UCSD-AML1 (cell line): ENCODE data around the gene HOXB2.

Source experiments
- DNase-seq: peaks from one replicate; lab custom pipeline; 2025; ENCODE audit not compliant: unreplicated experiment; lab: John Stamatoyannopoulos, UW

HOXB2 gene

DNA sequence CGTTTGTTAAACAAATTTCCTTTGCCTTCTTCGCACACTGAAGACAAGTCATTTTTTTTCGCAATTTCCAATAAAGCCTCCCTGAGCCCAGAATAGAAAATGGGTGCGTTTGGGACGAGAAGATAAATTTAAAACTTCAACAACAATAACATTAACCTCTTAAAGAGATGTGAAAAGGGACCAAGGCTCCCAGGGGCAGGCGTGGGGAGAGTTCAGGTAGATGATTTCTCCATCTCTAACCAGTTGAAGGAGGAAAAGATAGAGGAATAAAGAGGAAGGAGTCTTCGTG, 34.5 kb upstream of the HOXB2 start:
- DNase-seq, result no peak

DNA sequence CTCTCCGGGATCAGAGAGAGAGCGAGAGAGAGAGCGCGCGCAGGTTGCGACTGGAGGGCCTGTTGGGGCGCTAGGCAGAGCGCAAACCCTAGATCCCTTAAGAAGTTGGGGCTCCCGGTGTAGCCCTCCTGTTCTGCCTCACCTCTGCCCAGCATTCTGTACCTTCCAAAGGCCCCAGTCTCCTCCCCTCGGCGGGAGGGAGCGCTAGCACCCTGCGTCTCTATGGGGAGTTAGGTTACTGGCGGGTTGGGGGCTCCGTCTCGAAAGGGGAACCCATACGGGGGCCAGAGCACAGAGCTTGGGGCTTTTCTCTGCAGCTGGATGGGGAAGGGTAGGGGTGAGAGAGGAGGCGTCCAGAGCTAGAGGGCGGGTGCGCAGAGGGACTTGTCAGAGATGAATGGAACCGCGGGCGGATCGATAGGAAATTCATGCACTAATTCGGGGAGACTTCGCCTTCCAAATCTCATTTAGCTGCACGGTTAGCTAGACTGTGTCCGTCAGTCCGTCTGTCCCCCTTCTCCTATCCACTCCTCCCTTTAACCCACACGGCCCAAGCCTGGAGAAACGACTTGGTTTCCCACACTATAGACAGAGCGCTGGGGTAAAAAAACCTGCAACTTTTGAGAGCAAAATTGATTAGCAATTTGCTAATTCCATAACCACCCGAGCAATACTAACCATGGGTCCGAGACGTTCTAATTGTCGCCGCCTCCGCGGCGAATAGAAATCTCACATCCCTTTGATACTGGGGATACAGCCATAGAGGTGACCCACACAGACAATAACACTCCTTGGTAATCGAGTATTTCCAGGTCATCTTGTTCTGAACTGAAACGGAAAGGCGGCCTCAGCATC, 33.9 kb upstream of the HOXB2 start:
- no peak for DNase-seq

DNA sequence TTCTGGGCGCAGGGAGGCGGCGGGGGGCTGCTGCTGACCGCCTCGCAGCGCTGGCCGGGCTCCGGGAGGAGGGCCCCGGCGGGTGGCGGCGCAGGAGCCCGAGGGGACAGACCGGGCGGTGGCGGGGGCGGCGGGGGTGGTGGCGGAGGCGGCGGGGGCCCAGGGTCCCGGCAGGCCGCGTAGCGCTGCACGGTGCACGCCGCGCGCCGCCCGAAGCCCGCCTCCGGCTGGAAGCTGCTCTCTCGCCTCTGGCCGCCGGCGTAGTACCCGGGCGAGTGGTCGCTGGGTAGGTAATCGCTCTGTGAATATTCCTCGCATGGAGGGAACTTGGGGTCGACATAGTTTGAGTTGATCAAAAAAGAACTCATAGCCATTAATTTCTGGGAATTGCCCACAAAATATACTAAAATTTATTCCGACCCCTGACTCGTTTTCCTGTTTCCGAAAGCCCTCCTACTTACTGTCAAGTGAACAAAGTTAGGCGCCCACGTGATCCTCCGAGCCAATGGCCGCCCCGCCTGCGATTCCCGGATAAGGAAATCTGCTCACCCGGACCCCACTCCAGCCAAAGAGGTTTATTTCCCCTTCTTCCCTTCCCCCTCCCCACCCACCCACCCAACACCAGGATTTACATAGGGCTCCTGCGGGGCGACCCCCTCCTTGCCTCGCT, 33.2 kb upstream of the HOXB2 start, which contains the start of gene HOXB4:
TSS of gene HOXB4 (minus strand) at position 405 of the 670 bp plus-strand sequence. CDS start at position 374, 31 bp downstream.
- peak; percentile 81 for DNase-seq

DNA sequence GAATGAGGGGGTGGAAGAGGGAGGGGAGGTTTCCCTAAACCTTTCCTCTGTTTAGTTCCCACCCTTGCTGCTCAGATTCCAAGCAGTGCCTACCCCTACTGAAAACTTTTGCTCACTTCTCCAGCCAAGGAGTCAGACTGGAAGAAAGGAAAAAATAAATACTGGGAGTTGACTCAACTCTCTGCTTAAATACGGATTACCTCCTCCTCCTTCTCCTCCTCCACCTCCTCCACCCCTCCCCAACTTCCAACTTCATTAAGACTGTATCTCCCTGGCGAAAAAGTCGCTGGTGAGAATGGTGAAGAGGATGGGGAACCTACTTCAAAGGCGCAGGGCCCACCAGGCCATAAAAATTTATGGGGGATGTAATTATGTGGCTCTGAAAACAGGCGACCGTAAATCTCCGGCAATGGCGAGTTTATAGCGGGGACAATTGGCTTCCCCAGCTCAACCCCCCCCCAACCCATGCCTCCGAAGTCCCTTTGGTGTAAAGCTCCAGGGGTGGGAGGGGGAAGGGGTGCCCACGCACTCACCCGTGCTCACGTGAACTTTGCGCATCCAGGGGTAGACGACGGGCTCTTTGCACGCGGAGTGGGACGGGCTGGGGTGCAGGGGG, 32.5 kb upstream of the HOXB2 start:
- DNase-seq, result peak; percentile 42

DNA sequence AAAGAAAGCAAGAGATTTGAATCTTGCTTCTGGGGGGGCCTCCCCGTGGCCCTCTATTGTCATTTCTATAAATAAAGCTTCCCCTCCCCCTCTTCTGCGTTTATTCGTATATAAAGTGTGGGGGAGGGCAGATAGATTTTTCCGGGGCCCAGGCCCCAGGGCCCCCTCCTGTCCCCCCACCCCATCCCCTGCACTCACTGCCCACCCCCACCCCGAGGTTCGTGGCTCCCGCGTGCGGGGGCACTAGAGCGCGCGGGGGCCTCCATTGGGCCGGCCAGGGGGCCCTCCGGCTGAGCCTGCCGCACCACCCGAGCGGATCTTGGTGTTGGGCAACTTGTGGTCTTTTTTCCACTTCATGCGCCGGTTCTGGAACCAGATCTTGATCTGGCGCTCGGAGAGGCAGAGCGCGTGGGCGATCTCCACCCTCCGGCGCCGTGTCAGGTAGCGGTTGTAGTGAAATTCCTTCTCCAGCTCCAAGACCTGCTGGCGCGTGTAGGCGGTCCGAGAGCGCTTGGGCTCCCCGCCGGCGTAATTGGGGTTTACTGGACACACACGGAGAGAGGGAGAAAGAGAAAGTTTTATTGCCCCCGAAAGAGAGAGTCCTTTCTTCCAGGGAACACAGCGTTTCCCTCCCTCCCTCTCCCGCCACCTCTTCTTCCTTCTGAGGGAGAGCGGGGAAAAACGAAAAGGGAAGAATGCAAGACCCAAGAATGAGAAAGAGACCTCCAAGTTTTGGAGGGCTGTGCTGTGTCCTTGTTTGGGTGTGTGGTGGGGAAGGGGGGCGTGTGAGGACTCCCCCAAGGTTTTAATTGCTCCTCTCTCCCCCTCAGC, 31.8 kb upstream of the HOXB2 start:
- DNase-seq, result no peak

DNA sequence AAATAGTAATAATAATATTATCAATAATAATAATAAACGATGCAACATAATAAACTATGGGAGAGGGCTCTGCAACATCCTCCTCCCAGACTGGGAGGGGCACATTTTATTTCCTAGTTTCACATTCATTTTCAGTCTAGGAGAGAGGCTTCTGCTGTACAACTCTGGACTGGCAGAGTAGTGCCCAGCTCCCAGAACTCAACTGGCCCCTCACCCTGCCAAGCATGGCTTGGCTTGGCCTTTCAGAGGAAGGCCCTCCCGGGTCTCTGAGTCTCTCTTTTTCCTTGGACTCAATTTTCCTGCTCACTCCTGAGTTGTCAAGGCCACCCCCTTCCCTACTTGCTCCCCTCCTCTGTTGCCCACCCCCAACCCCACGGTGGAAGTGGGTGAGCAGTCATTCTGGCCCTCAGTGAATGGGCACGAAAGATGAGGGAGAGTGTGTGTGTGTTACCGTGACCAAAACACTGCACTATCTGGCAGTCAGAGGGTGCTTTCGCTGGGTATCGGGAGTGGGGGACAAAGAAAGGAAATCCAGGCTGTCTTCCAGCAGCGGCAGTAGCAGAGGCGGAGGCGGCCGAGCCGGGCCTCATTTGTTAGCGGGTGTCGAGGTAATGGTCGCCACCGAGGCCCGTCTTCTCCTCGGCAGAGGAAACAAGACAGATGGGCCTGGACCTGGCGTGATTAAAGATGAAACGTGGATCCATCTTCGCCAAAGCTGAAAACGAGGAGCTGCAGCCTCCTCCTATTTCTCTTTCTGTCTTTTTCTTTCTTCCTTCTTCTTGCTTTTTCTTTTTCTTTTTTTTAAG, 31.0 kb upstream of the HOXB2 start:
- DNase-seq, result no peak

DNA sequence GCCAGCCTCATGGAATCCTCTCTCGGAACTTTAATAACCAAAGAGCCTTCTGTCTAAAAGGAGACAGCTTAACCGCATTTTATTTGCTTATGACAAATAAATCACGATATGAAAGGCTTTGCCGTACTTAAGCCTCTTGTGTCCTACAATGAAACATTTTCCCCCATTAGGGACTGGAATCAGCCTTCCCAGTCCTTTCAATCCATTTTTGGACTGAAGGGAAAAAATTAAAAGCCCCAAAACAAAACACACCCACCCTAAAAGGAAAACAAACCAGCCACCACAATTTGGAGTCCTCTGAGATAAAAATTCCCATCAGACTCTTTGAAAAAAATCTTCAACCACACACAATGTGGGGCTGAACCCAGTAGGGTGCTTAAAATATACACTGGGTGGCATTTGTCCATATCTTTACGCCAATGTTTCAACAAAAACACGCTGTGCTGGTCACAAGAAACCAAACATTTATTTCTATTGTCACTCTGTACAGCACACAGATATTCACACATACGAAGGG, 30.2 kb upstream of the HOXB2 start:
- no peak for DNase-seq

DNA sequence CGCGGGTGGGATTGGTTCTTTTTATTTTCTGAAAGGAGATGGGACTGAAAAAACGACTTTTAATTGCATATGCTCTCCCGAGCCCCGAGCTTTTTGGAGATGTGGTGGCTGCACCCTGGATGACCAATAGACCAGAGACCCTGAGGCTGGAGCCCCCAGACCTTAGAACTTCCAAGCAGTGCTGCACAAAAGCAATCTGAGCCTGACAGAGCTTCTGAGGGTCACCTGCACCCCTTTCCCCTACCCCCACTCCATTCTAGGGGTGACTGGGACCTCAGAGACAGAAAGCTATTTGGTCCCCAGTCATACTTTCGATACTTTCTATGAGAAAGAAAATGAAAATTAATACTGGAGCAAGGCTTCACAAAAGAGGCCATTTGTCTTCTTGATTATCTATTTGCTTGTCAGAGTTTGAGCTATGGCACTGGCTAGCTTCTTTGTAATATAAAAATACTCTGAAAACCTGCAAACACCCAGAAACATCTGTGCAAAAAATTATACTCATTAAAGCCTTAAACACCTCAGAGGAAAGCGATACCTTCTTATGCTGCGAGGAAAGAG, 29.7 kb upstream of the HOXB2 start:
- no peak for DNase-seq

DNA sequence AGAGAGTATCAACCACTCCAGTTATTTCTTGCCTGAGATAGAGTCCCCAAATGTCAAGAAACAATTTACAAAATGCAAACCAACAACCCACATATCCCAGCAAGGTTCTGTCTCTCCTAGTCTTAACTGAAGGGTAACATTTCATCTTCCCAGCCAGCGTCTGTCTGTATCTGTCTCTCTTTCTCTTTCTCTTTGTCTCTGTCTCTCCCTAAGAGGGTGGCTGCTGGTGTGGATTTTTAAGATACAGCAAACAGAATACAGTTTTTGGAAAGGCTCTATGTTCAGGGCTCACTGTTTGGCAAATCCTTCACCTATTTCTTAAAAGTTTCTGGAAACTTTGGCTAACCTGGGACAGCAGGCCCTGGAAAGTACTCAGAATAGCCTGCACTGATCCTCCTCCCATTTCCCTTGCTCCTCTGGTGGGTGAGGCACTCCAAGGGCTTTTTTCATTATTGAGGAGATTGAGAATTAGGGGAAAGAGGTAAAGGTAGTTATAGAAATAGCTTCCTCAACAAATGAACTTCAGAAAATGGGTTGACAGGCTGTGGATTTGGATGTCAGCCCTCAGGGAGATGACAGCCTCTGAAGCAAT, 27.0 kb upstream of the HOXB2 start:
- no peak for DNase-seq

DNA sequence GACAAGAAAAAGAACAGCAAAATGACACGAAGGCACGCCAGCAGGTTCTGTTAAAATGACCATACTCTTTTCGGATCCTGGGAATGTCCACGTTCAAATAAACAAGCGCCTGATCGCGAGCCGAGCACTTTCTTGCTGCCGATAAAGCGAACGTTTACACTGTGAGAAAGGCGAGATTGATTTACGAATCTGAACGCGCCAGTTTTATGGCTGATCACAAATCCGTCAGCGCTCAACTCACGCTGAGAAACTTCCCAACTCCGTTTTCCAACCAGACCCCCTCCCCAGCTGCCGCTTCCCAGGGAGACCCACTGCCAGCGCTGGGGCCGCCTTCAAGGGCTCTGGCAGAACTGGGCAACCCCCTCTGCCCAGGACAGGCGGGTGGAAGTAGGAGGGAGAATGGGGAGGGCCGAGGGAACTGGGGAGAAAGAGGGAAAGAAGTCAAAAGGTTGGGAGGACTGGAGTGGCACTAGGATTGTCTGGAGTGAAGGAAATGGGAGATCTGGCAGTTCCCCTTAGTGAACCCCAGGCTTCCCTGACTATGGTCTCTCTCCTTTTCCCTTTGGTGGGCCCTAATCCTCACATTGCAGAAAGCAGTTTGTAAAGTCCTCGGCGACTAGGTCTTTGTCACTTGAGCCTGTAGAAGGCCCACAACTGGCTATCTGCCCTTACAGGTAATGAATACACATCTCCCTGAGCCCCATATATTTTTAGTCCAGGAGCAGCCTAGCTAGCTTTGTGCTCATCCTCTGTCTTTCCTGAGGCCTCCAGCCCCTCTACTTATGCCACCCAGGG, 26.3 kb upstream of the HOXB2 start:
- DNase-seq, result no peak

DNA sequence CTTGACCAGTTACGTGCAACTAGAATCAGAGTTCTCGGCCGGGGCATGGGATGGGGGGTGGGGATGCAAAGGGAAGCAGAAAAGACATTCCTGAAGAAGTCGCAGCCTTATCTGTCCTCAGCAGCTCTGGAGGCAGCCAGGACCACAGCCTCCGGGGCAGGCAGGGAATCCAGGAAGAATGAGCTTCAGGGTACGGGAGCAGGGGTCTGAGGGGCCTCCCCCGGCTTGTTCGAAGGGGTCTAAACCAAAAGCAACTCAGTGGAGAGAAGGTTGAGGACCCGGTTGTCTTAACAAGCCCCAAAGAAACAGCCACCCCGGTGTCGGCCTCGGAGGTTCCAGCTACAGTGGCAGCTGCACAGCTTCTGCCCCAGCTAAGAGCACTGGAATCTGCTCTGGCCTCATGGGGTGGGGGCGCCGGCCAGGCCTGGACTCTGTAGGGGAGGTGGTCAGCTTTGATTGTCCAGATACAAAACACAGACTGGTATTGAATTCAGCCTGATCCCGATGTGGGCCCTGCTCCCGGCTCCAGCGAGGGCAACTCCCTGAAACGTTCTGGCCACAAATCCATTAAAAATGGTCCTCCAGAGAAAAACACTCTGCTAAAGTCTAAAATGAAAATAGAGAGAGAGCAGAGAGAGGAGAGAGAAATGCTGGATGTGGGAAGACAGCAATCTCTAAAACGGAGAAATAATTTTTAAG, 25.6 kb upstream of the HOXB2 start:
- DNase-seq, result no peak

DNA sequence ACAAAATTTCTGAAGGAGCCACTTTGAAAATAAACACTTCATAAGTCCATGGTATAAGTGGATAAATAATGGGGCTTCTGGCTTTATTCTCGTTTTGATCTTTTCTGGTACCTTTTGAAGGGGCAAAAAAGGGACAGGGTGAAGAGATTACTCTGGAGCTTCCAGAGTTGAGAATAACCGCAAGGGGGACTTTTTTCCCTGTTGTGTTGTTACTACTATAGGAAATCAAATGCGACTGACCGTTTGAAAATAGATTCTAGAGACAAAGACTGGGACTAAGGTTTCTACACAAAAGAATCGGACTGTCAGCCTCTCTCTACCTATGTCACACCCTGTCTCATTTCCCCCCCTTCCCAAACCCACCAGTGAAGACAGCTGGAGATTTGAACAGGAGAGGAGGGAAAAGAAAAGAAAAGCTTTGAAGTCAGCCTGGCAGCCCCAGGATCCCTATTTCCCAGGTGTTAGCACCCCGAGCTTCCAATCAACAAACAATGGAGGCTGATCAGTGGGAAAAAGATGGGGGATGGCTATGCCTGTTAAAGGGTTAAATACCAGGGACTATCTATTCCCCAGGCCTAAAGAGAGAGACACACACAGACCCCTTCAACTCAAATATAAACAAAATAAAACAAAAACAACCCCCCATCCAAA, 24.9 kb upstream of the HOXB2 start:
- DNase-seq, result no peak

DNA sequence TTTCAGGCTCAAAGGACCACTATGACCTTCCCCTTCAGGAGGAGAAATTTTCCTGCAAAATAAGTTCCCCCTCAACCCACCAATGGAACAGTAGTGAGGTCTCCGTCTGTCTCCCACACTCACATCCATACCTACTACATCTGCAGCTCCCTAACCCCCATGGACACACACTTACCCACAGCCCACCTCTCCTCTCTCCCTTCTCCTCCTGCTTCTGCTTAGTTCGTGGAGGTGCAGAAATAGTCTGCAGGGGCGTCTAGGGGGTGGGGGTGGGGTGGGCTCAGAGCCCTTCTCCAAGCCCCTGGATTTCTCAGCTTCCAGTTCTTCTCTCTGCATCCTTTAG, 24.3 kb upstream of the HOXB2 start:
- no peak for DNase-seq

DNA sequence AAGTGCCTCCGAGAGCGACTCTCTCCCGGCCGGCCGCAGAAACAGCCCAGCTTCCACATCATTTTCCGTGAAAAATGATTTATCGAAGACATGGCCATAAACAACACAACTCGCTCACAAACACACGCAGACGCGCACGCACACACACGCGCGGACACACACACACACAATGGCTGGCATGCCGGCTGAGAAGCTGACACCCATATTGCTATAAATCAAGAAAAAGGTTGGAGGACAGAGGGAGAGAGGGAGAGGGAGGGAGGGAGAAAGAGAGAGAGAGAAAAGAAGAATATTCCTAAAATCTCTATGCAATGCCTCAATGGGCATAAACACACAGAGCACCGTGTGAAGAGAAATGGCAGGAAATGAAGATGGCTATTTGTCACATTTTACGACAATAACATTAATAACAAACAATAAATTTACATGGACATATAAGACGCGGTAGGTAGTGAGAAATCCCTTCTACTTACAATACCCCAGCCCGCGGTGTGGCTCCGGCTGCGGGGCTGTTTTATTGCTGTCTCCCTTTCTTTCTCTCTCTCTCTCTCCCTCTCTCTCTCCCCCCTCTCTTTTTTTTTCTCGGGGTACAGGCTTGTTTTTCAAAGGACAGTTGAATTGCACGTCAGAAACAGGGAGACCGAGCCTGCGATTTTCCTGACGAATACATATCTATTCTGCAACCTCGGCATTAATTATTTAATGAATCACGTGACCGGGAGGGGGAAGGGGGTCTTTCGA, 23.8 kb upstream of the HOXB2 start:
- no peak for DNase-seq

DNA sequence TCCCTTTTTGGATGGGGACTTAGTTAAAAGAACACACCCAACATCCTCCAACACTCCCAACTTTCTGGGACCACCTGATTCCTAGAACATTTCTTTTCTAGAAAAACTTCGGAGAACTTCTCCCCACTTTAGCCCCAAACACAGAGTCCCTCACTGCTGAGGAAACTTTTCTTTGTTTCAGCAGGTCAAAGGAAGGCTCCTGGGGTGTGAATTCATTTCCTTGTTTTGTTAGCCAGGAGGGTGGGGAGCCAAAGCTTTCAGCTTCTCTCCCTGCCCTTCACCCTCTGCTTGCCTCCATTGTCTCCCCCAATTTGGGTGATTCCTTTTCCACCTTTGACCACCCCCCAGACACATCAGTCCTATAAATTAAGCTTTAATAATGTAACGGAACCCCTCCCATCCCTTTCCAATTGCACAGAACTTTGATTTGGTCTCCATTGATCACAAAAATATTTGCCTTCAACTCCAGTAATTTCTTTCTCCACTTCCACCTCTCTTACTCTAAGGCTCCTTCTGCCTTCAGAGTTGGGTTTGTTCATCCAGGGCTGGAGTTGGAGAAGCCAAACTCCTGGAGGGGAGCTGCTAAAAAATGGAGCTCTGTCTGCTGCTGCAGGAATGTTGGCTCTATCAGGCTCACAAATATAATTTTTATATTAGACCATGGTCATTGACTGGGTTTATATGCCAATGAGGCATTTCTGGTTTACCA, 22.9 kb upstream of the HOXB2 start:
- no peak for DNase-seq

DNA sequence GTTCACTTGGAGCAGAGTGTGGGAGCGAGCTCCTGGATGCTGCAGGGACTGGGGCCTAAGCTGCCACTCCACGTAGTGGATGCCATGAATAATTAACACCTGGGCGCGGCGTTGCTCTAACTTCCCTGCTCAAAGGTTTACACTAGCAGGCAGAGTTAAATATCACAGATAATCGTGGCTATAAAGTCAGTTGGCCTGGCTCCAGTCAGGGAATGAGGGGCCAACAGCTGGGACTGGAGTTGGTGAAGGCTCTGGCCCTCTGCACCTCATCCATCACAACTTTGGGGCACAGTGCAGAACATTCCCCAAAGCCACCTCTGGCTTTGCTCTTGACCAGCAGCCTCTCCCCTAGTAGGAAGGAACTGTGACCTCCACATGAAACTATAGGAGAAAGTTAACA, 22.3 kb upstream of the HOXB2 start:
- DNase-seq, result no peak

DNA sequence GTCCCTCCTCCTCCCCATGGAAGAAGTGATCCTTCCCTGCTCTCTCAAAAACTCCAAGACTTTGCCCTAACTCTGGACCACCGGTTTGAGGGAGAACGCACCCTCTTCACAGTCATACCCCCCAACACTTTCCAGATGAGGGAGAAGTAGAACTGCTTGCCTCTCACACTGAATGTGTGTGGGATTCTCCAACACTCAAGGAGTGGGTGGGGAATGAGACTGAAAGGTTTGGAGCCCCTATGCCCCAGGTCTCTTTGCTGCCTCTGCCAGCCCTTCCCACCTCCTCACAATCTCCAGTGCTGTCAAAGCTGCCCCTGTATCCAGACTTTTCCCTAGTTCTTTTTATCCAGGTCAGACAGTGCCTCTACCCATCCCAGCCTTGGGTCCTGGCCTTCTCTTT, 21.8 kb upstream of the HOXB2 start:
- no peak for DNase-seq
